Measurements from ENCODE around the gene CSRP3.

The CSRP3 gene

DNA sequence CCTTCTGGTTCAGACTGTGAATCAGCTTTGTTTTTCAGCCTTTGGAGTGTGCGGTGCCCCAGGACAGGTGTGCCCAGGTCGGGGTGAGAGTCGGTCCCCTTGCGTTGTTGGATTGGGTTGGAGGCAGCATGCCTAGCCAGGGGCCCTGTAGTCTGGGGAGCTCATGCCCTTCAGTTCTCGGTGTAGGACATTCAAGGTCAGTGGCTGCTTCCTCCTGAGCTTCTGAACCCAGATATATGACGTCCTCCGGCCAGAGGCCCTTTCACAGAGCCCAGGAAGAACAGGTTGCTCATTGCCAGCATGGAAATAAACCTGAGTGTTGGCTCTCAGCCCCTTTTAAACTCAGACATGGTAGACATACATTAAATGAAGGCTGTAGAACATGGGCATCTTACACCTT is 2.7 kb downstream of the CSRP3 start:
- H3K27ac ChIP-seq, result no peak overlapping the region
- TF ChIP-seq, protein P1, sequence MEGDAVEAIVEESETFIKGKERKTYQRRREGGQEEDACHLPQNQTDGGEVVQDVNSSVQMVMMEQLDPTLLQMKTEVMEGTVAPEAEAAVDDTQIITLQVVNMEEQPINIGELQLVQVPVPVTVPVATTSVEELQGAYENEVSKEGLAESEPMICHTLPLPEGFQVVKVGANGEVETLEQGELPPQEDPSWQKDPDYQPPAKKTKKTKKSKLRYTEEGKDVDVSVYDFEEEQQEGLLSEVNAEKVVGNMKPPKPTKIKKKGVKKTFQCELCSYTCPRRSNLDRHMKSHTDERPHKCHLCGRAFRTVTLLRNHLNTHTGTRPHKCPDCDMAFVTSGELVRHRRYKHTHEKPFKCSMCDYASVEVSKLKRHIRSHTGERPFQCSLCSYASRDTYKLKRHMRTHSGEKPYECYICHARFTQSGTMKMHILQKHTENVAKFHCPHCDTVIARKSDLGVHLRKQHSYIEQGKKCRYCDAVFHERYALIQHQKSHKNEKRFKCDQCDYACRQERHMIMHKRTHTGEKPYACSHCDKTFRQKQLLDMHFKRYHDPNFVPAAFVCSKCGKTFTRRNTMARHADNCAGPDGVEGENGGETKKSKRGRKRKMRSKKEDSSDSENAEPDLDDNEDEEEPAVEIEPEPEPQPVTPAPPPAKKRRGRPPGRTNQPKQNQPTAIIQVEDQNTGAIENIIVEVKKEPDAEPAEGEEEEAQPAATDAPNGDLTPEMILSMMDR (conservative IDR thresholded peaks at IDR 0.05), result no peak
- no peak for TF ChIP-seq ZFX (IDR thresholded peaks at IDR 0.05)

DNA sequence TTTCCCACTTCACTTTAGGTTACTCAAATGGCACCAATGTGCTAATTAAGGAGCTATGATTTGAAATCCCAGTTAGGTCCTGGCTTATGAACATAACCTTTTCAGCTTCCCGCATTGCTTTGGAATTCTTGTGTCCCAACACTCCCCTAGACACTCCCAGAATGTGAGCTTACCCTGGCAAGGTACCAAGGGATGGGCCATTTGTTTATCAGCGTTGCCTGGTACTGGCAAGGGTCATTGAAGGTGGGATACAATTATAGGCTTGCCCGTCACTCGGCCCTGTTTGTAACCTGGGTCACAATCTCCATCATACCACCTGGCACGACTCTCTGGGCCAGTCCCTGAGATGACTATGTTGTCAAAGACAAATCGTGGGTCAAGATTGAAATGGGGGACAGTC is 5.4 kb downstream of the CSRP3 start:
- TF ChIP-seq, protein P1 (conservative IDR thresholded peaks at IDR 0.05), result no peak
- no peak for TF ChIP-seq ZFX (IDR thresholded peaks at IDR 0.05)

DNA sequence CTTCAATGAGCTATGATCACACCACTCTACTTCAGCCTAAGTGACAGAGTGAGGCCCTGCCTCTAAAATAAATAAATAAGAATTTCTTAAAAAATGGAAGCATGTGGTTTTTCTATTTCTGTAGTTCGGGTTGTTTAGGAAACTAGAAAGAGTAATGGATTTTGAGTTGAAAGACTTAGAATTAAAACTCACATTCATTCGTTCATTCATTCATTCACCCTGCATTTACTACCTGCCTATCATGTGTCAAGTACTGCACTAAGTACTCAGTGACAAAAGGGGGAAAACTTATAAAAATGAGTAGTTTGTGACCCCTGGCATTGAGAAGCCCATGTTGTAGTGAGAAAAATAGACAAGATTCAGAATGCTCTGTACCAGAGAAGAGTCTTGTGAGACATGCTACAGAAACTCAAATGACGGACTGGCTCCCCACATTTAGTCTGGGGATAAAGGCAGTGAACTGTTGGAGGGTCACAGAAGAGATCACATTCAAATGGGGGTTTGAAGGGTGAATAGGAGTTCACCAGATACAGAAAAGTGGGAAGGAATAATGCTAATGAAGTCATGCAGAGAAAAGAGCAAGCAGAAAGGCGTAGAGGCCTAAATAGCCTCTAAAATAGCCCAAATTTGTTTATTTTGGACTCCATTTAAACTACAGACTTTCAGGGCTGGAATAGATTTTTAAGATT is 7.0 kb downstream of the CSRP3 start:
- H3K27ac ChIP-seq, result no peak overlapping the region
- TF ChIP-seq, protein P1 (conservative IDR thresholded peaks at IDR 0.05), result no peak
- no peak for TF ChIP-seq ZFX (IDR thresholded peaks at IDR 0.05)

More for the DNA sequence above, 5.4 kb downstream of the CSRP3 start:
- H3K27ac ChIP-seq, result no peak overlapping the region

DNA sequence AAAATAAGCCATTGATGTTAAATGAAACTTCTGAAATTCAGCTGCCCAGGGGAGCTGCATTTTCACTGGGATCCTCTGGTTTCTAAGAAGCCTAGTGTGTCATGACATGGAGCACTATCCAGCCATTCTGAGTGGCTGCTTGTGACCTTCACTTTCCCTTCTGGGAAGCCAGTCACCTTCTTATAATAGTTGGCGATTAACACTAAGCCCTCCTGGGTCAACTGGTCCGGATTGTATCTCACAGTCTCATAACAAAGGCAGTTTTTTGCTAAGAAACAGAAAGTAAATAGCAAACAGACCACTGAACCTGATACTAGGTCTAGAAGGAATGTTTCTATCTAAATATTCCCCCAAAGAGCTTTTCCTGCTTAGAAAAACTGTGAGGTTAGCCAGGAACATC is 7.9 kb downstream of the CSRP3 start:
- no peak overlapping the region for H3K27ac ChIP-seq
- TF ChIP-seq, protein P1 (conservative IDR thresholded peaks at IDR 0.05), result no peak
- no peak for TF ChIP-seq ZFX (IDR thresholded peaks at IDR 0.05)

DNA sequence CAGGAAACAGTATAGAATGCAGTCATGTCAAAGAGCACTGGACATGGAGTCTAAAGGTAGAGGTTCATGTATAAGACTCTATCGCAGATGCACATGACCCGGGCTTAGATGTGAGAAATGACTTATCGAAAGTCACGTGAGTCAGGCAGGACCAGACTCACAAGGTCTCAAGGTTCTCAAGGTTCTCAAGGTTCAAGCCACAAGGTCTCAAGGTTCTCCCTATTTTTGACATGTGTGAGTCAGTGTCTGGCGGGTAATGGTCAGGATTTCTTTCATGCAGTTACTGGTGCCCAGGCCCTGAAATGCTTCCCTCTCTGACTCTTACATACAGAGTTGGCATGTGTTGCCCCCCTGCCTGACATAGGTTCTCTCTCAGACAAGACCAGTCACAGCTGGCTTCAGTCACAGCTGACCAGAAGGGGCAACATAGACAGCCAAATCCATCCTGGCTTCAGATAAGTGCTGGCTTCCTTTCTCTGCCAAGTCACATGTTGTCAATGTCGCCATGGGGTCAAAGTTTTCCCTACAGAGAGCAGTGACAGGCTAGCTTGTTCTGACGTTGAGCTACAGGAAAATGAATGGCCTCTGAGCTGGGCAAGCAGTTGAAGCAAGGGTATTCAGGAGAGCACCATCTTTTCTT is 10.1 kb downstream of the CSRP3 start:
- no peak overlapping the region for H3K27ac ChIP-seq
- TF ChIP-seq, protein P1 (conservative IDR thresholded peaks at IDR 0.05), result no peak
- TF ChIP-seq ZFX (IDR thresholded peaks at IDR 0.05), result no peak

DNA sequence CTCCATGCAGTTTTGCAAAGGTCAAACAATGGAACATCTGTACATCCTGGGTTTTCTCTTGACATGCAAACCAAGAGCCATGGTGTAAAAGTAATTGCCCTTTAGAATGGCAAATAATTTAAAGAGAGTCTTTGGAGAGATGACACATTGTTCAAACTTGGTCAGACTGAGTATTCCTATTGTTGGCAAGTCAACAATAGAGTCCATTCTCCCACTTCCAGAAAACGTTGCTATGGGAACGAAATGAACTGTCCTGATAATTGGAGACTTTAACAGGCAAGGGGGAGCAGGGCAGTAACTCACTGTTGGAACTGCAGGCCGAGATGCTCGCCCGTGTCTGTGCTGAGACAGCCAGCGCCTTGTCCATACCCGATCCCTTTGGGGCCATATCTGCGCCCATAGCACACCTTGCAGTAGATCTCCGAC is 13.9 kb downstream of the CSRP3 start:
- H3K27ac ChIP-seq, result no peak overlapping the region
- TF ChIP-seq, protein P1 (conservative IDR thresholded peaks at IDR 0.05), result no peak
- no peak for TF ChIP-seq ZFX (IDR thresholded peaks at IDR 0.05)

DNA sequence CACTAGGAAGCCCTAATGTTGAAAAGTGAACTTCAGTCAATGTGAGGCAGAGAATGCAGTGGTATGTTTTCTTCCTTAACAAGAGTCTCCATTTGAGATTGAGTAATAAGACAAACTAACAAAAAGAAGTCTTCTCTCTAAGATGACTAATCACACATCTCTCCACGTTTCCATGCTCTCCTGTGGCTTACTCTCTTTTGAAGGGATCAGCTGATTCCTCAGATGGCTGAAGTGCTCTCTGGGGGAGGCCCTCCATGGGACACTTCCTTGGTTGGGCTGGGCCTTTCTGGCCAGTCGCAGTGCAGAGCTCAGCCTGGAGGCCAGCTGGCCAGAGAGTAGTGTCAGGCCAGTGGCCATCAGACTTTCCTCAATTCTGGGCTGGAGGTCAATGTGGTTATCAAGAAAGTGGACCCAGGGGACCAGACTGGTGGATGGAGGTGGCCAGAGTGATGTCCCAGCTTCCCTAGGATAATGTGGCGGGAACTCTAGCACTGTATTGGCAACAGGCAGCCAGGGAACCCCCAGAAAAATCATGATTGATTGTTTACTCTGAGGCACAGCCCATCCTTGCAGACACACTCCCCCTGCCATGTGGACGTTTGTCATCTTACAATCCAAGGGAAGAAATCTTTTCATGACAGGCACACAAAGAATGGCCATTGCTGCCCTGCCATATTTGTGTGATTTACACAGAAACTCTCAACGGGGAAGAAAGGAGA is 14.5 kb downstream of the CSRP3 start:
- no peak overlapping the region for H3K27ac ChIP-seq
- TF ChIP-seq, protein P1 (conservative IDR thresholded peaks at IDR 0.05), result no peak
- TF ChIP-seq ZFX (IDR thresholded peaks at IDR 0.05), result no peak
